PC-9 (cell line): ENCODE measurements around the gene CDC20.

ENCODE experiments used
- EZH2 ChIP-seq: fragments of 200-600 bp; sonication (generic); IDR thresholded peaks from 2 replicates; pipeline ENCODE4 v1.8.0; 2017; ENCODE audit warnings: antibody characterized with exemption, low read depth
- TF ChIP-seq, protein P1 (sequence below): fragments of 200-600 bp; sonication (generic); conservative IDR thresholded peaks from 2 replicates; pipeline ENCODE4 v1.6.1; 2017; ENCODE audit warnings: mixed run types, antibody characterized with exemption, mild to moderate bottlenecking, moderate library complexity

DNA sequence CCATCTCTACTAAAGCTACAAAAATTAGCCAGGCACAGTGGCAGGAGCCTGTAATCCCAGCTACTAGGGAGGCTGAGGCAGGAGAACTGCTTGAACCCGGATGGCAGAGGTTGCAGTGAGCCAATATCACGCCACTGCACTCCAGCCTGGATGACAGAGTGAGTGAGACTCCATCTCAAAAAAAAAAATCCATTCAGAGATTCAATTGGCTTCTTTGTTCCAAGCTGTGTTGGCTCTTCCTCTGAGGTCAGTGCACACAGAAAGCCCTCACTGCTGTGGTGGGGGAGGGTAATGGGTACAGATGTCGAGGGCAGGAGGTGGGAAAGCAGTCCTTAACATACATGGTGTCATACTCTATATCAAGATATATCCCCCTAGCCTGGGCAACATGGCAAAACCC lies 43.3 kb upstream of the CDC20 start:
- TF ChIP-seq, protein P1, sequence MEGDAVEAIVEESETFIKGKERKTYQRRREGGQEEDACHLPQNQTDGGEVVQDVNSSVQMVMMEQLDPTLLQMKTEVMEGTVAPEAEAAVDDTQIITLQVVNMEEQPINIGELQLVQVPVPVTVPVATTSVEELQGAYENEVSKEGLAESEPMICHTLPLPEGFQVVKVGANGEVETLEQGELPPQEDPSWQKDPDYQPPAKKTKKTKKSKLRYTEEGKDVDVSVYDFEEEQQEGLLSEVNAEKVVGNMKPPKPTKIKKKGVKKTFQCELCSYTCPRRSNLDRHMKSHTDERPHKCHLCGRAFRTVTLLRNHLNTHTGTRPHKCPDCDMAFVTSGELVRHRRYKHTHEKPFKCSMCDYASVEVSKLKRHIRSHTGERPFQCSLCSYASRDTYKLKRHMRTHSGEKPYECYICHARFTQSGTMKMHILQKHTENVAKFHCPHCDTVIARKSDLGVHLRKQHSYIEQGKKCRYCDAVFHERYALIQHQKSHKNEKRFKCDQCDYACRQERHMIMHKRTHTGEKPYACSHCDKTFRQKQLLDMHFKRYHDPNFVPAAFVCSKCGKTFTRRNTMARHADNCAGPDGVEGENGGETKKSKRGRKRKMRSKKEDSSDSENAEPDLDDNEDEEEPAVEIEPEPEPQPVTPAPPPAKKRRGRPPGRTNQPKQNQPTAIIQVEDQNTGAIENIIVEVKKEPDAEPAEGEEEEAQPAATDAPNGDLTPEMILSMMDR, result no peak
- TF ChIP-seq EZH2, result no peak
